Lower leg skin (tissue), 4 donors: ENCODE measurements around the gene KDM3B. TPM values are rescaled to one million over a fixed set of nuclear protein-coding genes. Genes with fewer than 3 reads are reported as not detected.

Experiments
- DNase-seq, 2 donors: peaks; one replicate each; pipeline ENCODE4 v3.0.0-alpha.2; 2019; ENCODE audit warnings: low spot score in 2 of 2
- H3K4me3 ChIP-seq: fragments of 200-600 bp; sonication (generic); 2 replicates; pipeline ENCODE4 v1.5.1; 2017; ENCODE audit warnings: mild to moderate bottlenecking, low read depth; ENCODE audit not compliant: poor library complexity, severe bottlenecking
- CTCF ChIP-seq, 3 donors: fragments of 450-650 bp; IDR thresholded peaks; one replicate each; pipeline ENCODE4 v1.5.1; 2016; ENCODE audit warnings: antibody characterized with exemption in 3 of 3, mild to moderate bottlenecking in 3 of 3, moderate library complexity in 2 of 3
- POLR2A ChIP-seq, 2 donors: fragments of 450-650 bp; IDR thresholded peaks; one replicate each; pipeline ENCODE4 v1.6.1; 2016 to 2017; ENCODE audit warnings: antibody characterized with exemption in 2 of 2, mild to moderate bottlenecking in 1 of 2, moderate library complexity in 1 of 2
- WGBS, 2 donors: methylation state at CpG; one replicate each; pipeline ENCODE4 v1.1.5; 2018; 5-methylcytosine and 5-hydroxymethylcytosine counted together
- intact Hi-C: fragments of 100-400 bp; cut with DNase I; formaldehyde crosslinking; loops from one replicate; pipeline ENCODE4 v1.15.0; 2023; ENCODE audit warnings: low total_unique reads
- total RNA-seq, 4 donors: library from RNA; depleted of rRNA; stranded (reverse); fragments of >200 nt; gene quantifications; one replicate each; pipeline ENCODE4 v1.1.0, GENCODE V29; 2016

The KDM3B gene
- total RNA-seq, 4 donors from 2014 or later = 54.4 to 72.7 (median 67.0) TPM

- TF ChIP-seq POLR2A (IDR thresholded peaks at IDR 0.05) = no peak
- TF ChIP-seq CTCF (IDR thresholded peaks at IDR 0.05) = no peak
- no peak overlapping the region for H3K4me3 ChIP-seq
- 68 to 71% methylated on average over 3 of the region's 3 CpGs for WGBS, 2 donors
- DNase-seq = no peak
- intact Hi-C loops = no loop called here
Observed at GRCh38 chr5:138370537-138370936, 18.1 kb downstream of the KDM3B start.

- no peak for TF ChIP-seq POLR2A (IDR thresholded peaks at IDR 0.05)
- no peak overlapping the region for H3K4me3 ChIP-seq
- 92 to 97% methylated on average over 2 of the region's 2 CpGs for WGBS, 2 donors
- DNase-seq = no peak
- intact Hi-C loops = no loop called here
Observed at GRCh38 chr5:138371454-138371853, 19.0 kb downstream of the KDM3B start.

- no peak for DNase-seq
- intact Hi-C loops = no loop called here
- TF ChIP-seq POLR2A (IDR thresholded peaks at IDR 0.05) (no peak), CTCF (IDR thresholded peaks at IDR 0.05) (no peak)
- WGBS, 2 donors = 76% methylated on average over 1 of the region's 1 CpG
- H3K4me3 ChIP-seq = no peak overlapping the region
Observed at GRCh38 chr5:138372225-138372624, 19.7 kb downstream of the KDM3B start.

- intact Hi-C loops = no loop called here
- DNase-seq = no peak
- H3K4me3 ChIP-seq = no peak overlapping the region
- WGBS, 2 donors = 77 to 79% methylated on average over 5 of the region's 5 CpGs
- TF ChIP-seq CTCF (IDR thresholded peaks at IDR 0.05) = no peak
- TF ChIP-seq POLR2A (IDR thresholded peaks at IDR 0.05) = no peak
Observed at GRCh38 chr5:138372653-138373052, 20.2 kb downstream of the KDM3B start.

- no peak for DNase-seq
- no peak for TF ChIP-seq CTCF (IDR thresholded peaks at IDR 0.05)
- TF ChIP-seq POLR2A (IDR thresholded peaks at IDR 0.05) = no peak
- no peak overlapping the region for H3K4me3 ChIP-seq
- 95 to 98% methylated on average over 8 of the region's 8 CpGs for WGBS, 2 donors
- intact Hi-C loops = no loop called here
Observed at GRCh38 chr5:138382347-138382746, 29.9 kb downstream of the KDM3B start.

- no peak overlapping the region for H3K4me3 ChIP-seq
- no peak for DNase-seq
- TF ChIP-seq POLR2A (IDR thresholded peaks at IDR 0.05) (no peak), CTCF (IDR thresholded peaks at IDR 0.05) (no peak)
- intact Hi-C loops = no loop called here
- WGBS, 2 donors = 91% methylated on average over 1 of the region's 1 CpG
Observed at GRCh38 chr5:138385660-138386059, 33.2 kb downstream of the KDM3B start.
